ENCODE measurements around the gene TMEM120B. TPM values are rescaled to one million over a fixed set of nuclear protein-coding genes. Genes with fewer than 3 reads are reported as not detected.
A peak's percentile ranks its signal among the peaks of the same experiment; 100 is the strongest.

Gene TMEM120B
- total RNA-seq, 1 experiment from 2014 or later: 14.2 TPM

GRCh38 chr12:121811434-121812319 is 99.1 kb downstream of the TMEM120B start:
- Mint-ChIP-seq H3K4me1 (ENCODE audit: insufficient read depth, unreplicated experiment) (peaks cover 28% of the 10 kb centered on the region), H3K36me3 (ENCODE audit: insufficient read depth, unreplicated experiment) (peaks cover 47% of the 10 kb centered on the region), H3K27ac (ENCODE audit: low read depth, unreplicated experiment) (no peak overlapping the region), H3K4me3 (ENCODE audit: unreplicated experiment) (peak overlapping the region; percentile 82), H3K9me3 (ENCODE audit: unreplicated experiment) (no peaks in the 10 kb centered on the region), H3K27me3 (ENCODE audit: insufficient read depth, unreplicated experiment) (no peaks in the 10 kb centered on the region)
- intact Hi-C loops (cut with micrococcal nuclease): loop anchor here (1.0 kb wide), 1 partner anchor 16 kb away; no protein-coding TSS in a partner anchor
- TF ChIP-seq CTCF (IDR thresholded peaks at IDR 0.05; ENCODE audit: unreplicated experiment): peak; percentile 99
- DNase-seq (ENCODE audit: unreplicated experiment): peak; percentile 61
- CTCF ChIA-PET: interaction anchor here (0.5 to 16.6 kb wide), 25 partner anchors 10 to 1831 kb away, joined by 3 to 390 read pairs (median 4); partner anchors contain the start of genes PSMD9 and RHOF
- no TSS peak for BruUV-seq (replicated peaks)
- POLR2A ChIA-PET: interaction anchor here (0.6 to 12.4 kb wide), 7 partner anchors 15 to 231 kb away, joined by 3 to 344 read pairs (median 5); partner anchors contain the start of genes ORAI1, PSMD9, RHOF and SETD1B

GRCh38 chr12:121812320-121812871 is 99.8 kb downstream of the TMEM120B start:
- CTCF ChIA-PET: interaction anchor here (0.5 to 16.6 kb wide), 12 partner anchors 10 to 128 kb away, joined by 3 to 390 read pairs (median 4); partner anchors contain the start of genes PSMD9 and RHOF
- H3K9me3 Mint-ChIP-seq (ENCODE audit: unreplicated experiment): no peaks in the 10 kb centered on the region
- peak overlapping the region; percentile 82 for H3K4me3 Mint-ChIP-seq (ENCODE audit: unreplicated experiment)
- BruUV-seq (replicated peaks): no TSS peak
- peaks cover 28% of the 10 kb centered on the region for H3K4me1 Mint-ChIP-seq (ENCODE audit: insufficient read depth, unreplicated experiment)
- TF ChIP-seq CTCF (IDR thresholded peaks at IDR 0.05; ENCODE audit: unreplicated experiment): no peak
- intact Hi-C loops (cut with micrococcal nuclease): loop anchor here (1.0 kb wide), 1 partner anchor 17 kb away; no protein-coding TSS in a partner anchor
- POLR2A ChIA-PET: interaction anchor here (0.6 to 12.4 kb wide), 7 partner anchors 15 to 230 kb away, joined by 3 to 344 read pairs (median 5); partner anchors contain the start of genes ORAI1, PSMD9, RHOF and SETD1B
- H3K27ac Mint-ChIP-seq (ENCODE audit: low read depth, unreplicated experiment): no peak overlapping the region
- DNase-seq (ENCODE audit: unreplicated experiment): peak; percentile 75
- H3K27me3 Mint-ChIP-seq (ENCODE audit: insufficient read depth, unreplicated experiment): no peaks in the 10 kb centered on the region
- H3K36me3 Mint-ChIP-seq (ENCODE audit: insufficient read depth, unreplicated experiment): peaks cover 50% of the 10 kb centered on the region

GRCh38 chr12:121812921-121813896 is 100.7 kb downstream of the TMEM120B start:
- Mint-ChIP-seq H3K4me1 (ENCODE audit: insufficient read depth, unreplicated experiment) (peaks cover 28% of the 10 kb centered on the region), H3K27me3 (ENCODE audit: insufficient read depth, unreplicated experiment) (no peaks in the 10 kb centered on the region), H3K4me3 (ENCODE audit: unreplicated experiment) (peak overlapping the region; percentile 82), H3K36me3 (ENCODE audit: insufficient read depth, unreplicated experiment) (peaks cover 56% of the 10 kb centered on the region), H3K27ac (ENCODE audit: low read depth, unreplicated experiment) (no peak overlapping the region), H3K9me3 (ENCODE audit: unreplicated experiment) (no peaks in the 10 kb centered on the region)
- ChIA-PET CTCF (interaction anchor here (0.8 to 16.6 kb wide), 6 partner anchors 18 to 117 kb away, joined by 3 to 390 read pairs (median 10); partner anchors contain the start of genes PSMD9 and RHOF), POLR2A (interaction anchor here (0.6 to 12.4 kb wide), 4 partner anchors 16 to 75 kb away, joined by 3 to 344 read pairs (median 12); partner anchors contain the start of genes PSMD9, RHOF and SETD1B)
- intact Hi-C loops (cut with micrococcal nuclease): loop anchor here (1.0 kb wide), 1 partner anchor 18 kb away; no protein-coding TSS in a partner anchor
- BruUV-seq (replicated peaks): no TSS peak
- peak; percentile 61 for DNase-seq (ENCODE audit: unreplicated experiment)
- TF ChIP-seq CTCF (IDR thresholded peaks at IDR 0.05; ENCODE audit: unreplicated experiment): no peak
